Pancreas (tissue), 10 donors: ENCODE data around the gene B3GALT5. TPM values are rescaled to one million over a fixed set of nuclear protein-coding genes. Genes with fewer than 3 reads are reported as not detected.
A peak's percentile ranks its signal among the peaks of the same experiment; 100 is the strongest.

Experiments
- ATAC-seq, 4 donors: fragments of 200-7000 bp; cut with Tn5 transposase; one replicate each; pipeline versions ENCODE4 v1.8.0 to v1.9.1; 2020; ENCODE audit warnings: mild to moderate bottlenecking in 4 of 4, moderate library complexity in 4 of 4
- DNase-seq, 6 donors: peaks; one replicate each; pipeline ENCODE4 v3.0.0-alpha.2; 2020
- FAIRE-seq: peaks from 2 replicates; lab custom pipeline; 2012; peaks lifted over from hg19 to GRCh38; lab: Jason Lieb, UNC
- H3K27ac ChIP-seq, 4 donors: fragments of 200-600 bp; sonication (generic); 1 replicate in 3 of 4; 2 replicates in 1 of 4; pipeline versions ENCODE4 v1.5.0 to v1.8.0; 2020
- H3K27me3 ChIP-seq, 4 donors: fragments of 200-600 bp; one replicate each; pipeline ENCODE4 v1.8.0; 2021
- H3K36me3 ChIP-seq, 3 donors: fragments of 200-600 bp; sonication (generic) in 1 of 3; one replicate each; pipeline versions ENCODE4 v1.5.0 to v1.8.0; 2020 to 2021
- H3K4me1 ChIP-seq, 3 donors: fragments of 200-600 bp; one replicate each; pipeline ENCODE4 v1.8.0; 2021
- H3K4me3 ChIP-seq, 4 donors: fragments of 200-600 bp; sonication (generic) in 2 of 4; one replicate each; pipeline versions ENCODE4 v1.5.0 to v1.8.0; 2020 to 2021
- H3K9me3 ChIP-seq, 4 donors: fragments of 200-600 bp; one replicate each; pipeline ENCODE4 v1.8.0; 2021
- CTCF ChIP-seq, 4 donors: fragments of 200-600 bp; sonication (generic) in 3 of 4; IDR thresholded peaks; one replicate each; pipeline versions ENCODE4 v1.5.0 to v1.8.0; 2021; ENCODE audit warnings: antibody characterized with exemption in 4 of 4
- WGBS, 2 donors: extraction: QIAGEN DNeasy Blood & Tissue Kit; methylation state at CpG; one replicate each; pipeline ENCODE4 v1.1.7; 2013; 5-methylcytosine and 5-hydroxymethylcytosine counted together
- intact Hi-C, 3 donors: fragments of 100-400 bp; cut with DNase I; formaldehyde crosslinking; loops; one replicate each; pipeline versions ENCODE4 v1.11.1 to v1.14.2; 2022
- polyA plus RNA-seq, 2 donors: library from polyadenylated mRNA; stranded (reverse); fragments of 200-250 nt; gene quantifications; one replicate each; pipeline ENCODE4 v1.2.3, GENCODE V29; 2013
- total RNA-seq, 6 donors: library from RNA; stranded (reverse); fragmentation: NEBNext Ultra II Directional in 4 of 6; extraction: Animal tissue kit (Norgen Biotek cat#: 25700) in 4 of 6; gene quantifications; one replicate each; pipeline versions ENCODE4 v1.2.1 to v1.2.4, GENCODE V29; 2021 to 2023
- donor health status: healthy with polysubstance abuse.
- donor health status: DM: no; HTN: no; CAD: no; lungs with moderate emphysema.
- donor health status: DM: no; HTN: no; CAD: no.
- donor health status: control.
- donor health status: control.
- donor health status: Bipolar disorder and iron deficiency.
- donor health status: DM: yes; HTN: yes; CAD: no.
- donor health status: DM: no; HTN: no; CAD: no.
- donor health status: DM: no; HTN: no; CAD: no.
- donor health status: DM: yes; HTN: yes; CAD: no.

Gene B3GALT5
- total and polyA plus RNA-seq, 8 donors = 2.0 to 8.1 (median 4.0) TPM

- FAIRE-seq (no peak), DNase-seq (no peak), ATAC-seq (peak in 3 of 4 donors; percentile 12 to 24 (median 17))
- H3K27me3 ChIP-seq = no peaks in the 10 kb centered on the region
- no peaks in the 10 kb centered on the region for H3K36me3 ChIP-seq
- no peaks in the 10 kb centered on the region for H3K9me3 ChIP-seq
- H3K27ac ChIP-seq = no peak overlapping the region
- no peak overlapping the region for H3K4me3 ChIP-seq
- H3K4me1 ChIP-seq = peaks cover 4 to 10% (median 8%) of the 10 kb centered on the region in 3 donors
- intact Hi-C loops = no loop called here
- WGBS, 2 donors = 80 to 82% methylated on average over 5 of the region's 5 CpGs
- TF ChIP-seq CTCF (IDR thresholded peaks at IDR 0.05) = no peak
Observed at GRCh38 chr21:39633770-39634181, 21.0 kb downstream of the B3GALT5 start.

- WGBS, 2 donors = 95 to 96% methylated on average over 10 of the region's 10 CpGs
- no peaks in the 10 kb centered on the region for H3K9me3 ChIP-seq
- ATAC-seq (no peak), DNase-seq (no peak), FAIRE-seq (no peak)
- intact Hi-C loops = no loop called here
- H3K4me3 ChIP-seq = no peak overlapping the region
- no peaks in the 10 kb centered on the region for H3K36me3 ChIP-seq
- H3K4me1 ChIP-seq = peaks cover 4 to 10% (median 8%) of the 10 kb centered on the region in 3 donors
- no peak overlapping the region for H3K27ac ChIP-seq
- no peak for TF ChIP-seq CTCF (IDR thresholded peaks at IDR 0.05)
- H3K27me3 ChIP-seq = no peaks in the 10 kb centered on the region
Observed at GRCh38 chr21:39634507-39634906, 21.8 kb downstream of the B3GALT5 start.

- no peaks in the 10 kb centered on the region for H3K36me3 ChIP-seq
- TF ChIP-seq CTCF (IDR thresholded peaks at IDR 0.05) = no peak
- 27 to 28% methylated on average over 8 of the region's 8 CpGs for WGBS, 2 donors
- H3K4me1 ChIP-seq = peaks cover 15 to 30% (median 24%) of the 10 kb centered on the region in 3 donors
- H3K4me3 ChIP-seq = no peak overlapping the region
- H3K9me3 ChIP-seq = no peaks in the 10 kb centered on the region
- peak; percentile 72 to 82 (median 79) for ATAC-seq
- no peaks in the 10 kb centered on the region for H3K27me3 ChIP-seq
- intact Hi-C loops = no loop called here
- DNase-seq = peak in 2 of 6 donors; percentile 33 to 37
- peak overlapping the region; percentile 7 to 80 (median 50) for H3K27ac ChIP-seq
- FAIRE-seq = no peak
Observed at GRCh38 chr21:39637197-39637970, 24.6 kb downstream of the B3GALT5 start.

GRCh38 chr21:39637971-39638240 lies 25.2 kb downstream of the B3GALT5 start:
- Histone ChIP-seq H3K36me3 (no peaks in the 10 kb centered on the region), H3K4me3 (no peak overlapping the region), H3K4me1 (peaks cover 19 to 32% (median 24%) of the 10 kb centered on the region in 3 donors), H3K27ac (peak overlapping the region in 3 of 4 donors; percentile 35 to 80 (median 64)), H3K27me3 (no peaks in the 10 kb centered on the region), H3K9me3 (no peaks in the 10 kb centered on the region)
- TF ChIP-seq CTCF (IDR thresholded peaks at IDR 0.05) = no peak
- intact Hi-C loops = no loop called here
- 76 to 81% methylated on average over 5 of the region's 5 CpGs for WGBS, 2 donors
- no peak for FAIRE-seq
- ATAC-seq = peak in 2 of 4 donors; percentile 2 to 15
- DNase-seq = no peak

GRCh38 chr21:39638281-39638680 lies 25.5 kb downstream of the B3GALT5 start:
- peaks cover 19 to 36% (median 24%) of the 10 kb centered on the region in 3 donors for H3K4me1 ChIP-seq
- ATAC-seq = no peak
- FAIRE-seq = no peak
- TF ChIP-seq CTCF (IDR thresholded peaks at IDR 0.05) = no peak
- H3K4me3 ChIP-seq = no peak overlapping the region
- DNase-seq = no peak
- H3K36me3 ChIP-seq = no peaks in the 10 kb centered on the region
- no peaks in the 10 kb centered on the region for H3K9me3 ChIP-seq
- WGBS, 2 donors = 87 to 88% methylated on average over 13 of the region's 13 CpGs
- intact Hi-C loops = no loop called here
- H3K27ac ChIP-seq = peak overlapping the region in 3 of 4 donors; percentile 35 to 80 (median 64)
- H3K27me3 ChIP-seq = no peaks in the 10 kb centered on the region
